Measurements from ENCODE around the gene SAE1.

DNA sequence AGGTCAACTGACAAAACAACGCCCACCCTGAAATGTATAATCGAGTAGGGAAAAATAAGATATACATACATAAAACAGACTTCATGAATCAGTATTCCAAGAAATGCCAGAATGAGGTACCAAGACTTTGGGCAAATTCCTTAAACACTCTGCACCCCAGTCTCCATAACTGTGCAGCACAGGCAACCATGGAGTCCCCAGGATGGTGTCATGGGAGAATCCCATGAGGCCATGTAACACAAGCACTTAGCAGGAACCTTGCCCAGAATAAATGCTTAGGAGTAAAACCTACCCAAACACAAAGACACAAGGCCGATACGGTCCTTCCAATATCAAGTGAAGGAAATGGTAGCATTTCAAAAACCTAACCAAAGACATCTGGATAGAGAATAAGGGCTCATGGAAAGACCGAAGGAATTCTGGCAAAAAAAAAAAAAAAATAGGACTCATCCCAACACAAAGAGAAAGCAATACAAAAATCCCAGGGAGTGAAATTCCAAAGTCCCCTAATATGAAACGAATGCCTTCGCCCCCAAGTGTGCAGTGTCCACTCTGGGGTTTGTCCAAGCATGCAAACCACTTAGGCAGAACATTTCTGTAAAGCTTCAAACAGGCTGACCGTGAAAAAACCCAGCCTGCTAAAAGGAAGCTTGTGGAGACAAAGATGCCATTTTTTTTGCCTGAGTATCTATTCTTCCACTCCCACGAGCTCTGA is 28.1 kb upstream of the SAE1 start:
- TF ChIP-seq, protein P1, sequence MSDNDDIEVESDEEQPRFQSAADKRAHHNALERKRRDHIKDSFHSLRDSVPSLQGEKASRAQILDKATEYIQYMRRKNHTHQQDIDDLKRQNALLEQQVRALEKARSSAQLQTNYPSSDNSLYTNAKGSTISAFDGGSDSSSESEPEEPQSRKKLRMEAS (IDR thresholded peaks at IDR 0.05): no peak
- TF ChIP-seq JUN (IDR thresholded peaks at IDR 0.05): no peak
- TF ChIP-seq, protein P2, sequence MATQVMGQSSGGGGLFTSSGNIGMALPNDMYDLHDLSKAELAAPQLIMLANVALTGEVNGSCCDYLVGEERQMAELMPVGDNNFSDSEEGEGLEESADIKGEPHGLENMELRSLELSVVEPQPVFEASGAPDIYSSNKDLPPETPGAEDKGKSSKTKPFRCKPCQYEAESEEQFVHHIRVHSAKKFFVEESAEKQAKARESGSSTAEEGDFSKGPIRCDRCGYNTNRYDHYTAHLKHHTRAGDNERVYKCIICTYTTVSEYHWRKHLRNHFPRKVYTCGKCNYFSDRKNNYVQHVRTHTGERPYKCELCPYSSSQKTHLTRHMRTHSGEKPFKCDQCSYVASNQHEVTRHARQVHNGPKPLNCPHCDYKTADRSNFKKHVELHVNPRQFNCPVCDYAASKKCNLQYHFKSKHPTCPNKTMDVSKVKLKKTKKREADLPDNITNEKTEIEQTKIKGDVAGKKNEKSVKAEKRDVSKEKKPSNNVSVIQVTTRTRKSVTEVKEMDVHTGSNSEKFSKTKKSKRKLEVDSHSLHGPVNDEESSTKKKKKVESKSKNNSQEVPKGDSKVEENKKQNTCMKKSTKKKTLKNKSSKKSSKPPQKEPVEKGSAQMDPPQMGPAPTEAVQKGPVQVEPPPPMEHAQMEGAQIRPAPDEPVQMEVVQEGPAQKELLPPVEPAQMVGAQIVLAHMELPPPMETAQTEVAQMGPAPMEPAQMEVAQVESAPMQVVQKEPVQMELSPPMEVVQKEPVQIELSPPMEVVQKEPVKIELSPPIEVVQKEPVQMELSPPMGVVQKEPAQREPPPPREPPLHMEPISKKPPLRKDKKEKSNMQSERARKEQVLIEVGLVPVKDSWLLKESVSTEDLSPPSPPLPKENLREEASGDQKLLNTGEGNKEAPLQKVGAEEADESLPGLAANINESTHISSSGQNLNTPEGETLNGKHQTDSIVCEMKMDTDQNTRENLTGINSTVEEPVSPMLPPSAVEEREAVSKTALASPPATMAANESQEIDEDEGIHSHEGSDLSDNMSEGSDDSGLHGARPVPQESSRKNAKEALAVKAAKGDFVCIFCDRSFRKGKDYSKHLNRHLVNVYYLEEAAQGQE (IDR thresholded peaks at IDR 0.05): no peak
- no peak for TF ChIP-seq RFX5 (IDR thresholded peaks at IDR 0.05)
- no peak for TF ChIP-seq POLR2A (IDR thresholded peaks at IDR 0.05; ENCODE audit: low read length)
- TF ChIP-seq ESRRA (IDR thresholded peaks at IDR 0.05; ENCODE audit: borderline replicate concordance, low read length): no peak
- TF ChIP-seq, protein P3, sequence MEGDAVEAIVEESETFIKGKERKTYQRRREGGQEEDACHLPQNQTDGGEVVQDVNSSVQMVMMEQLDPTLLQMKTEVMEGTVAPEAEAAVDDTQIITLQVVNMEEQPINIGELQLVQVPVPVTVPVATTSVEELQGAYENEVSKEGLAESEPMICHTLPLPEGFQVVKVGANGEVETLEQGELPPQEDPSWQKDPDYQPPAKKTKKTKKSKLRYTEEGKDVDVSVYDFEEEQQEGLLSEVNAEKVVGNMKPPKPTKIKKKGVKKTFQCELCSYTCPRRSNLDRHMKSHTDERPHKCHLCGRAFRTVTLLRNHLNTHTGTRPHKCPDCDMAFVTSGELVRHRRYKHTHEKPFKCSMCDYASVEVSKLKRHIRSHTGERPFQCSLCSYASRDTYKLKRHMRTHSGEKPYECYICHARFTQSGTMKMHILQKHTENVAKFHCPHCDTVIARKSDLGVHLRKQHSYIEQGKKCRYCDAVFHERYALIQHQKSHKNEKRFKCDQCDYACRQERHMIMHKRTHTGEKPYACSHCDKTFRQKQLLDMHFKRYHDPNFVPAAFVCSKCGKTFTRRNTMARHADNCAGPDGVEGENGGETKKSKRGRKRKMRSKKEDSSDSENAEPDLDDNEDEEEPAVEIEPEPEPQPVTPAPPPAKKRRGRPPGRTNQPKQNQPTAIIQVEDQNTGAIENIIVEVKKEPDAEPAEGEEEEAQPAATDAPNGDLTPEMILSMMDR (IDR thresholded peaks at IDR 0.05): no peak
